A549 (cell line): ENCODE measurements around the gene ATAD1. TPM values are rescaled to one million over a fixed set of nuclear protein-coding genes. Genes with fewer than 3 reads are reported as not detected.

Experiments used
- ATAC-seq, 2 experiments: fragments of 200-7000 bp in 1 of 2; fragments of >200 bp in 1 of 2; cut with Nextera tagmentation in 1 of 2; cut with Tn5 transposase in 1 of 2; 3 replicates each; pipeline versions ENCODE4 v1.8.0 to v1.9.1; 2018 to 2020; ENCODE audit warnings: mild to moderate bottlenecking in 1 of 2, moderate library complexity in 1 of 2
- CTCF ChIA-PET: fragments of 300-600 bp; sonication (Branson Sonifier 250); formaldehyde crosslinking; extraction: SDS; loops from one replicate; lab custom pipeline; 2021; ENCODE audit warnings: antibody characterized with exemption, inconsistent platforms; lab: Yijun Ruan, JAX
- POLR2A ChIA-PET: fragments of 350-600 bp; formaldehyde crosslinking; extraction: SDS; loops from one replicate; lab custom pipeline; 2021; ENCODE audit warnings: antibody characterized with exemption, inconsistent platforms; lab: Yijun Ruan, JAX
- DNase-seq, 2 experiments: peaks; one replicate each; pipeline versions ENCODE4 v3.0.0 to v3.0.0-alpha.2; 2011 to 2016; ENCODE audit warnings: low read depth in 1 of 2, low spot score in 1 of 2
- FAIRE-seq: peaks from 2 replicates; lab custom pipeline; 2011; peaks lifted over from hg19 to GRCh38; lab: Jason Lieb, UNC
- H3K27ac ChIP-seq, 2 experiments: fragments of >200 bp; sonication (Bioruptor Twin); formaldehyde crosslinking; 3 replicates each; pipeline ENCODE4 v1.5.1; 2016 to 2017
- H3K4me1 ChIP-seq: fragments of >200 bp; sonication (Bioruptor Twin); formaldehyde crosslinking; 3 replicates; pipeline ENCODE4 v1.6.1; 2016
- H3K4me2 ChIP-seq: fragments of >200 bp; sonication (Bioruptor Twin); formaldehyde crosslinking; 3 replicates; pipeline ENCODE4 v1.6.1; 2016
- H3K4me3 ChIP-seq: fragments of >200 bp; sonication (Bioruptor Twin); formaldehyde crosslinking; 3 replicates; pipeline ENCODE4 v1.5.1; 2016
- H3K9me3 ChIP-seq: fragments of >200 bp; sonication (Bioruptor Twin); formaldehyde crosslinking; 3 replicates; pipeline ENCODE4 v1.6.1; 2016
- BHLHE40 ChIP-seq: IDR thresholded peaks from 2 replicates; pipeline ENCODE4 v1.6.1; 2012; ENCODE audit warnings: low read depth, low read length, inconsistent platforms
- CEBPB ChIP-seq, 2 experiments: fragments of >200 bp in 1 of 2; sonication (Bioruptor Twin) in 1 of 2; formaldehyde crosslinking in 1 of 2; IDR thresholded peaks; 2 replicates each; pipeline ENCODE4 v1.6.1; 2012 to 2016
- CTCF ChIP-seq: fragments of >200 bp; sonication (Bioruptor Twin); formaldehyde crosslinking; IDR thresholded peaks from 3 replicates; pipeline ENCODE4 v1.5.1; 2016
- EHF ChIP-seq: fragments of 250-450 bp; sonication (Bioruptor Pico); IDR thresholded peaks from 2 replicates; pipeline ENCODE4 v1.5.0; 2020; ENCODE audit warnings: mild to moderate bottlenecking
- EHMT2 ChIP-seq: fragments of 200-600 bp; sonication (generic); IDR thresholded peaks from 2 replicates; pipeline ENCODE4 v1.6.1; 2016; ENCODE audit warnings: antibody characterized with exemption, low read depth, mild to moderate bottlenecking, moderate library complexity
- EP300 ChIP-seq, 2 experiments: fragments of >200 bp; sonication (Bioruptor Twin); formaldehyde crosslinking; IDR thresholded peaks; 2 replicates in 1 of 2; 3 replicates in 1 of 2; pipeline ENCODE4 v1.6.1; 2016 to 2017
- ESRRA ChIP-seq: fragments of 150-350 bp; IDR thresholded peaks from 2 replicates; pipeline ENCODE4 v1.6.1; 2014; ENCODE audit warnings: mild to moderate bottlenecking, low read length, borderline replicate concordance
- FOSL2 ChIP-seq, 2 experiments: fragments of 450-650 bp in 1 of 2; fragments of >200 bp in 1 of 2; sonication (Bioruptor Twin) in 1 of 2; formaldehyde crosslinking; IDR thresholded peaks; 2 replicates each; pipeline versions ENCODE4 v1.5.0 to v1.6.1; 2016 to 2020; ENCODE audit warnings: mild to moderate bottlenecking in 1 of 2, moderate library complexity in 1 of 2
- FOXS1 ChIP-seq: fragments of 250-450 bp; sonication (Bioruptor Pico); IDR thresholded peaks from 2 replicates; pipeline ENCODE4 v1.5.0; 2020; ENCODE audit warnings: mild to moderate bottlenecking, moderate library complexity
- HES2 ChIP-seq: fragments of >200 bp; sonication (Bioruptor Twin); formaldehyde crosslinking; IDR thresholded peaks from 2 replicates; pipeline ENCODE4 v1.6.1; 2016
- HOXA7 ChIP-seq: fragments of 250-450 bp; sonication (Bioruptor Pico); IDR thresholded peaks from 2 replicates; pipeline ENCODE4 v1.5.0; 2020; ENCODE audit warnings: mild to moderate bottlenecking, moderate library complexity
- HOXB5 ChIP-seq: fragments of 250-450 bp; sonication (Bioruptor Pico); IDR thresholded peaks from 2 replicates; pipeline ENCODE4 v1.5.0; 2020; ENCODE audit warnings: mild to moderate bottlenecking, moderate library complexity
- KDM1A ChIP-seq: fragments of 200-600 bp; sonication (generic); IDR thresholded peaks from 2 replicates; pipeline ENCODE4 v1.6.1; 2016; ENCODE audit warnings: low read depth, mild to moderate bottlenecking
- MAX ChIP-seq: IDR thresholded peaks from 2 replicates; pipeline ENCODE4 v1.6.1; 2012
- MAZ ChIP-seq: fragments of 150-350 bp; IDR thresholded peaks from 2 replicates; pipeline ENCODE4 v1.6.1; 2014; ENCODE audit warnings: antibody characterized with exemption, low read depth, low read length, borderline replicate concordance
- NPAS2 ChIP-seq: fragments of 250-450 bp; sonication (Bioruptor Pico); IDR thresholded peaks from 2 replicates; pipeline ENCODE4 v1.8.0; 2022; ENCODE audit warnings: mild to moderate bottlenecking, moderate library complexity, borderline replicate concordance
- POLR2A ChIP-seq: IDR thresholded peaks from 2 replicates; pipeline ENCODE4 v1.6.1; 2012; ENCODE audit warnings: mild to moderate bottlenecking, low read length
- RCOR1 ChIP-seq: fragments of 150-350 bp; IDR thresholded peaks from 2 replicates; pipeline ENCODE4 v1.6.1; 2014; ENCODE audit warnings: antibody characterized with exemption, low read length, low read depth
- REST ChIP-seq: fragments of 200-600 bp; sonication (generic); IDR thresholded peaks from 2 replicates; pipeline ENCODE4 v1.6.1; 2016; ENCODE audit warnings: antibody characterized with exemption, mild to moderate bottlenecking, moderate library complexity
- RFX5 ChIP-seq: fragments of 450-650 bp; IDR thresholded peaks from 2 replicates; pipeline ENCODE4 v1.7.1; 2014; ENCODE audit warnings: antibody characterized with exemption, mild to moderate bottlenecking, moderate library complexity
- RNF2 ChIP-seq: fragments of 200-600 bp; sonication (generic); IDR thresholded peaks from 2 replicates; pipeline ENCODE4 v1.6.1; 2016; ENCODE audit warnings: low read depth, mild to moderate bottlenecking, antibody characterized with exemption, moderate library complexity, borderline replicate concordance
- TP53 ChIP-seq: fragments of 250-450 bp; sonication (Bioruptor Pico); IDR thresholded peaks from 2 replicates; pipeline ENCODE4 v1.5.0; 2021; ENCODE audit warnings: mild to moderate bottlenecking, moderate library complexity
- ZC3H11A ChIP-seq: fragments of 450-650 bp; IDR thresholded peaks from 2 replicates; pipeline ENCODE4 v1.6.1; 2014; ENCODE audit warnings: antibody characterized with exemption, mild to moderate bottlenecking
- ZNF302 ChIP-seq: fragments of 250-450 bp; sonication (Bioruptor Pico); IDR thresholded peaks from 2 replicates; pipeline ENCODE4 v1.9.0; 2021; ENCODE audit warnings: inconsistent platforms, mild to moderate bottlenecking, moderate library complexity
- WGBS: methylation state at CpG from one replicate; pipeline ENCODE4 v1.1.6; 2017; ENCODE audit errors: missing lambda C conversion rate; 5-methylcytosine and 5-hydroxymethylcytosine counted together
- polyA plus RNA-seq, 4 experiments: library from polyadenylated mRNA; depleted of rRNA in 3 of 4; stranded (reverse); fragments of >200 nt; fragmentation: RNase III in 1 of 4; extraction: RNeasy Plus Mini Kit Qiagen cat#74134 plus additional on column Dnase treatment in 1 of 4; gene quantifications; 2 replicates in 3 of 4; 3 replicates in 1 of 4; pipeline ENCODE4 v1.2.3, GENCODE V29; 2011 to 2017

The ATAD1 gene
- polyA plus RNA-seq, 2 of the 4 experiments (the other 2 are of a cell fraction) = 32.3 to 94.8 TPM

GRCh38 chr10:87715552-87716347 lies 102.3 kb downstream of the ATAD1 start:
- no peaks in the 10 kb centered on the region for H3K4me1 ChIP-seq
- H3K4me2 ChIP-seq = no peak overlapping the region
- TF ChIP-seq HOXB5 (CRISPR knock-in tag) (no peak), CEBPB (IDR thresholded peaks at IDR 0.05) (no peak), TP53 (CRISPR knock-in tag) (no peak), REST (no peak), HOXA7 (CRISPR knock-in tag) (no peak), MAZ (no peak), ESRRA (no peak)
- no peak overlapping the region for H3K27ac ChIP-seq
- no peak for DNase-seq
- ChIA-PET CTCF (interaction anchor here (1.1 kb wide), 1 partner anchor 150 kb away, joined by 4 read pairs; no protein-coding TSS in a partner anchor), POLR2A (no interaction called here)
- FAIRE-seq = no peak
- H3K9me3 ChIP-seq = no peaks in the 10 kb centered on the region
- H3K4me3 ChIP-seq = no peak overlapping the region
- no peak for ATAC-seq
- WGBS = 89% methylated on average over 3 of the region's 3 CpGs

- FAIRE-seq (no peak), ATAC-seq (no peak), DNase-seq (no peak)
- no peaks in the 10 kb centered on the region for H3K4me1 ChIP-seq
- WGBS = 96% methylated on average over 3 of the region's 3 CpGs
- TF ChIP-seq ZNF302 (CRISPR knock-in tag) (no peak), POLR2A (no peak), MAX (no peak), CTCF (no peak), FOSL2 (IDR thresholded peaks at IDR 0.05) (no peak), FOSL2 (CRISPR knock-in tag; IDR thresholded peaks at IDR 0.05) (no peak), RFX5 (no peak), RCOR1 (no peak), ESRRA (no peak), EHMT2 (no peak), ZC3H11A (no peak), RNF2 (no peak), NPAS2 (CRISPR knock-in tag) (no peak), BHLHE40 (no peak), HES2 (no peak), EP300 (IDR thresholded peaks at IDR 0.05) (no peak), KDM1A (no peak), EHF (CRISPR knock-in tag) (no peak), FOXS1 (CRISPR knock-in tag) (no peak)
- TF ChIP-seq, all 56 proteins: peak for 0
- H3K9me3 ChIP-seq = no peaks in the 10 kb centered on the region
- CTCF ChIA-PET = no interaction called here
- POLR2A ChIA-PET = no interaction called here
- H3K4me2 ChIP-seq = no peak overlapping the region
- no peak overlapping the region for H3K27ac ChIP-seq
- no peak overlapping the region for H3K4me3 ChIP-seq
These were observed 104.3 kb downstream of the ATAD1 start for GRCh38 chr10:87713707-87714106.
